GM18951 (cell line): ENCODE results near the gene SLC6A1.

ENCODE experiments used
- POLR2A ChIP-seq: IDR thresholded peaks from 4 replicates; pipeline ENCODE4 v1.6.1; 2011; ENCODE audit warnings: mild to moderate bottlenecking; ENCODE audit not compliant: insufficient read length, insufficient read depth; ENCODE audit errors: extremely low read depth
- in situ Hi-C: fragments of 300-500 bp; cut with MboI; formaldehyde crosslinking; loops from one replicate; pipeline ENCODE4 v1.12.0; 2022; ENCODE audit warnings: low sequenced_read_pairs, mixed read lengths, inconsistent platforms; ENCODE audit not compliant: unreplicated experiment

SLC6A1 gene

GRCh38 chr3:10992017-10992942 is at the start of gene SLC6A1:
Gene SLC6A1, plus strand, starts transcription at chr3:10992748. Its CDS starts 24,464 bp downstream, at chr3:11017212.
- no peak for TF ChIP-seq POLR2A
- in situ Hi-C loops: no loop called here

- no peak for TF ChIP-seq POLR2A
- in situ Hi-C loops: no loop called here
Observed at GRCh38 chr3:10944866-10945265, 47.7 kb upstream of the SLC6A1 start.

GRCh38 chr3:10945683-10946287 is 46.8 kb upstream of the SLC6A1 start:
- TF ChIP-seq POLR2A: no peak
- in situ Hi-C loops: no loop called here

- in situ Hi-C loops: no loop called here
Observed at GRCh38 chr3:10946526-10946925, 46.0 kb upstream of the SLC6A1 start.

GRCh38 chr3:10948326-10948725 is 44.2 kb upstream of the SLC6A1 start:
- no peak for TF ChIP-seq POLR2A
- in situ Hi-C loops: no loop called here

More at GRCh38 chr3:10946526-10946925, 46.0 kb upstream of the SLC6A1 start:
- TF ChIP-seq POLR2A: no peak

- no peak for TF ChIP-seq POLR2A
- in situ Hi-C loops: no loop called here
Observed at GRCh38 chr3:10949197-10949596, 43.4 kb upstream of the SLC6A1 start.

GRCh38 chr3:10950476-10951294 is 41.9 kb upstream of the SLC6A1 start:
- in situ Hi-C loops: no loop called here
- TF ChIP-seq POLR2A: no peak

- in situ Hi-C loops: no loop called here
- TF ChIP-seq POLR2A: no peak
Observed at GRCh38 chr3:10951295-10951926, 41.1 kb upstream of the SLC6A1 start.

GRCh38 chr3:10952525-10952924 is 40.0 kb upstream of the SLC6A1 start:
- TF ChIP-seq POLR2A: no peak
- in situ Hi-C loops: no loop called here

- no peak for TF ChIP-seq POLR2A
- in situ Hi-C loops: no loop called here
Observed at GRCh38 chr3:10954740-10955139, 37.8 kb upstream of the SLC6A1 start.

- in situ Hi-C loops: no loop called here
- no peak for TF ChIP-seq POLR2A
Observed at GRCh38 chr3:10955711-10956453, 36.7 kb upstream of the SLC6A1 start.

- in situ Hi-C loops: no loop called here
Observed at GRCh38 chr3:10956531-10956930, 36.0 kb upstream of the SLC6A1 start.

More at GRCh38 chr3:10956531-10956930, 36.0 kb upstream of the SLC6A1 start:
- TF ChIP-seq POLR2A: no peak
